Body of pancreas (tissue), 4 donors: ENCODE measurements around the gene ANGPTL2.

Experiments used
- POLR2A ChIP-seq, 3 donors: fragments of 450-650 bp; IDR thresholded peaks; one replicate each; pipeline ENCODE4 v1.6.1; 2016; ENCODE audit warnings: antibody characterized with exemption in 3 of 3, mild to moderate bottlenecking in 2 of 3
- TF ChIP-seq, protein P1 (sequence below), 7 experiments: fragments of 450-650 bp in 4 of 7; fragments of 200-600 bp in 3 of 7; sonication (generic) in 3 of 7; IDR thresholded peaks; one replicate each; pipeline ENCODE4 v1.5.1; 2016 to 2019; ENCODE audit warnings: antibody characterized with exemption in 7 of 7

DNA sequence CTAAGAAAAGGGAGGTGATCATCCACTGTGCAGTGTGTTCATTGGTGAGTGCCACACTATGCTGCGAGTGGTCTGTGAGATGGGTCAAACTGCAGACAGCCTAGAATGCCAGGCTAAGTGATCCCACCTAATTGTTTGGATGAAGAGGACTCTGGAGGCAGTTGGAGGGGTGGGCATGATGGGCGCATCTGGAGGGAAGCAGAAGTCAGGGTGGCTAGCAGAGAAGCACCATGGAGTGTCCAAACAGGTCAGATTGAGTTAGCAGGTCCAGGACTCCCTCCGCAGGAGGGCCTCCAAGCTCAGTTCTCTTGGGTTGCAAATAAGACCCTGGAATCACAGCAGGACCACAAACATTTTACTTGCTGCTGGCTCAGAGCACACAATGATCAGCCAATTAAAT, 19.9 kb upstream of the ANGPTL2 start:
- TF ChIP-seq, protein P1, sequence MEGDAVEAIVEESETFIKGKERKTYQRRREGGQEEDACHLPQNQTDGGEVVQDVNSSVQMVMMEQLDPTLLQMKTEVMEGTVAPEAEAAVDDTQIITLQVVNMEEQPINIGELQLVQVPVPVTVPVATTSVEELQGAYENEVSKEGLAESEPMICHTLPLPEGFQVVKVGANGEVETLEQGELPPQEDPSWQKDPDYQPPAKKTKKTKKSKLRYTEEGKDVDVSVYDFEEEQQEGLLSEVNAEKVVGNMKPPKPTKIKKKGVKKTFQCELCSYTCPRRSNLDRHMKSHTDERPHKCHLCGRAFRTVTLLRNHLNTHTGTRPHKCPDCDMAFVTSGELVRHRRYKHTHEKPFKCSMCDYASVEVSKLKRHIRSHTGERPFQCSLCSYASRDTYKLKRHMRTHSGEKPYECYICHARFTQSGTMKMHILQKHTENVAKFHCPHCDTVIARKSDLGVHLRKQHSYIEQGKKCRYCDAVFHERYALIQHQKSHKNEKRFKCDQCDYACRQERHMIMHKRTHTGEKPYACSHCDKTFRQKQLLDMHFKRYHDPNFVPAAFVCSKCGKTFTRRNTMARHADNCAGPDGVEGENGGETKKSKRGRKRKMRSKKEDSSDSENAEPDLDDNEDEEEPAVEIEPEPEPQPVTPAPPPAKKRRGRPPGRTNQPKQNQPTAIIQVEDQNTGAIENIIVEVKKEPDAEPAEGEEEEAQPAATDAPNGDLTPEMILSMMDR (IDR thresholded peaks at IDR 0.05): no peak
- no peak for TF ChIP-seq POLR2A (IDR thresholded peaks at IDR 0.05)
